ENCODE data around the gene CALN1.

DNA sequence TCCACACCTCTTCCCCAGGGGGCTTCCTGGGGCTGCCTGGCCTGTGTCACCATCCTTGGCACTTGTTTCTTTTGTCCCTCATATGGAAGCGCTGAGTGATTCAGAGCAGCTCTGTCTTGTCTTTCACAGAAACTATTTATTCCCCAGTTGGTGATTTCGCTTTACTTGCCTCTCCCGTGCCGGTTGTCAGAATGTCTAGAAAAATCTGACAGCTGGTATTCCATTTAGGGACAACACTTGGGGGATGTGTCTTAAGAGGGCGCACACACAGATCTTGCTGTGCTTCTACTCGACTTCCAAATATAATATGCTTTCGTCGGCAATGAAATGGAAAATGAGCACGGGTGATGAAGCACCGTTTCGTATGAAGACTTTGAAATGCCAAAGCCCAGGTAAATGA, 611.8 kb downstream of the CALN1 start:
- TF ChIP-seq CTCF (IDR thresholded peaks at IDR 0.05) = no peak
- no peak for TF ChIP-seq ZFX (IDR thresholded peaks at IDR 0.05; ENCODE audit: borderline replicate concordance)

All from 22Rv1 (cell line).